Colonic mucosa (tissue), 4 donors: ENCODE measurements around the gene SHMT2. TPM values are rescaled to one million over a fixed set of nuclear protein-coding genes. Genes with fewer than 3 reads are reported as not detected.
A peak's percentile ranks its signal among the peaks of the same experiment; 100 is the strongest.

Experiments
- DNase-seq: peaks from one replicate; pipeline ENCODE4 v3.0.0-alpha.2; 2020
- H3K27ac ChIP-seq: fragments of 200-600 bp; one replicate; pipeline ENCODE4 v1.8.0; 2021
- H3K27me3 ChIP-seq: fragments of 200-600 bp; one replicate; pipeline ENCODE4 v1.8.0; 2021
- H3K36me3 ChIP-seq: fragments of 200-600 bp; one replicate; pipeline ENCODE4 v1.8.0; 2021
- H3K4me1 ChIP-seq: fragments of 200-600 bp; one replicate; pipeline ENCODE4 v1.8.0; 2021; ENCODE audit warnings: mild to moderate bottlenecking
- H3K4me3 ChIP-seq: fragments of 200-600 bp; one replicate; pipeline ENCODE4 v1.8.0; 2021
- H3K9ac ChIP-seq, 2 donors: one replicate each; pipeline ENCODE4 v1.7.0; 2013; ENCODE audit warnings: control low read depth in 2 of 2, low read depth in 2 of 2, low read length in 2 of 2
- H3K9me3 ChIP-seq: fragments of 200-600 bp; one replicate; pipeline ENCODE4 v1.8.0; 2021
- intact Hi-C: fragments of 100-400 bp; cut with DNase I; formaldehyde crosslinking; loops from one replicate; pipeline ENCODE4 v1.14.1; 2022
- total RNA-seq, 2 donors: library from RNA; stranded (reverse); fragmentation: NEBNext Ultra II Directional in 1 of 2; extraction: Animal tissue kit (Norgen Biotek cat#: 25700) in 1 of 2; gene quantifications; one replicate each; pipeline ENCODE4 v1.2.1, GENCODE V29; 2021
- TF ChIP-seq, protein P1 (sequence below): fragments of 200-600 bp; IDR thresholded peaks from one replicate; pipeline ENCODE4 v1.8.0; 2022; ENCODE audit warnings: antibody characterized with exemption, mild to moderate bottlenecking
- donor health status: healthy.
- donor health status: DM: no; HTN: no; CAD: no.
- donor health status: DM: no; HTN: no; CAD: no.

Gene SHMT2
- total RNA-seq: 100 to 1,000 TPM in 1 of 2 donors, 10 to 100 TPM in 1; 69.4 to 160 TPM

DNA sequence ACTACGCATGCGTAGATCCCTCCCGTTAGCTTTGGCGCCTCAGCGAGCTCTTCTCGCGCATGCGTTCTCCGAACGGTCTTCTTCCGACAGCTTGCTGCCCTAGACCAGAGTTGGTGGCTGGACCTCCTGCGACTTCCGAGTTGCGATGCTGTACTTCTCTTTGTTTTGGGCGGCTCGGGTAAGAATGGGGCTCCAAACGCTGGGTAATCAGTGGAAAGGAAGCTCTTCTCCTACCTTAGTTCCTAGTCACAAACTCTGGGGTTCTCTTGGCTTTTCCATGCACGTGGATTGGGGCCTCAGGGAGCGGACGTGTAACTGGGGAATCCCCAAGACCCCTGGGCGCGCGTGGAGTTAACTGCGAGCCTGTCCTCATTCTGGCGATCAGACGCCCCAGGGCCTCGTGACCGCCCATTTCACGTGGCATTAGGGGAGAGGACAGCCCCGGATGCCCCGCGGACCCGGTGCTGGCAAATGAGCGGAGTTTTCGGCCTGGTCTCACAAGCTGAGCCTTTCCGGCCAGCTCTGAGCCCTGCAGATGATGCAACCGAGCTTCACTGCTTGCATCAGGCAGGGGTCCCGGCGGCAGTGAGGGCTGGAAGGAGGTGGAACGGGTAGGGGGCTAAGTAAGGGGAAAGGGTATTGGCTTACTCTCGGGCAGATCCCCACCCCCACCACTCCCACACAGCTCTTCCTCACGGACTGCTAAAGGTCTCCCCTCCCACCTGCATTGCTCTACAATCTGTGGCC, at the start of gene SHMT2:
SHMT2 (plus strand) TSS at position 78 of the 747 bp plus-strand sequence; CDS start at position 146, 68 bp downstream.
- peaks cover 23% of the 10 kb centered on the region for H3K27me3 ChIP-seq
- peaks cover 8% of the 10 kb centered on the region for H3K4me1 ChIP-seq
- peaks cover 9% of the 10 kb centered on the region for H3K36me3 ChIP-seq
- TF ChIP-seq, protein P1, sequence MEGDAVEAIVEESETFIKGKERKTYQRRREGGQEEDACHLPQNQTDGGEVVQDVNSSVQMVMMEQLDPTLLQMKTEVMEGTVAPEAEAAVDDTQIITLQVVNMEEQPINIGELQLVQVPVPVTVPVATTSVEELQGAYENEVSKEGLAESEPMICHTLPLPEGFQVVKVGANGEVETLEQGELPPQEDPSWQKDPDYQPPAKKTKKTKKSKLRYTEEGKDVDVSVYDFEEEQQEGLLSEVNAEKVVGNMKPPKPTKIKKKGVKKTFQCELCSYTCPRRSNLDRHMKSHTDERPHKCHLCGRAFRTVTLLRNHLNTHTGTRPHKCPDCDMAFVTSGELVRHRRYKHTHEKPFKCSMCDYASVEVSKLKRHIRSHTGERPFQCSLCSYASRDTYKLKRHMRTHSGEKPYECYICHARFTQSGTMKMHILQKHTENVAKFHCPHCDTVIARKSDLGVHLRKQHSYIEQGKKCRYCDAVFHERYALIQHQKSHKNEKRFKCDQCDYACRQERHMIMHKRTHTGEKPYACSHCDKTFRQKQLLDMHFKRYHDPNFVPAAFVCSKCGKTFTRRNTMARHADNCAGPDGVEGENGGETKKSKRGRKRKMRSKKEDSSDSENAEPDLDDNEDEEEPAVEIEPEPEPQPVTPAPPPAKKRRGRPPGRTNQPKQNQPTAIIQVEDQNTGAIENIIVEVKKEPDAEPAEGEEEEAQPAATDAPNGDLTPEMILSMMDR: no peak
- H3K9ac ChIP-seq: peak within 1 kb of the TSS; percentile 64 to 90
- peak; percentile 96 for DNase-seq
- no peaks in the 10 kb centered on the region for H3K9me3 ChIP-seq
- intact Hi-C loops: no loop called here
- peak within 1 kb of the TSS; percentile 55 for H3K27ac ChIP-seq
- peak within 1 kb of the TSS; percentile 71 for H3K4me3 ChIP-seq

DNA sequence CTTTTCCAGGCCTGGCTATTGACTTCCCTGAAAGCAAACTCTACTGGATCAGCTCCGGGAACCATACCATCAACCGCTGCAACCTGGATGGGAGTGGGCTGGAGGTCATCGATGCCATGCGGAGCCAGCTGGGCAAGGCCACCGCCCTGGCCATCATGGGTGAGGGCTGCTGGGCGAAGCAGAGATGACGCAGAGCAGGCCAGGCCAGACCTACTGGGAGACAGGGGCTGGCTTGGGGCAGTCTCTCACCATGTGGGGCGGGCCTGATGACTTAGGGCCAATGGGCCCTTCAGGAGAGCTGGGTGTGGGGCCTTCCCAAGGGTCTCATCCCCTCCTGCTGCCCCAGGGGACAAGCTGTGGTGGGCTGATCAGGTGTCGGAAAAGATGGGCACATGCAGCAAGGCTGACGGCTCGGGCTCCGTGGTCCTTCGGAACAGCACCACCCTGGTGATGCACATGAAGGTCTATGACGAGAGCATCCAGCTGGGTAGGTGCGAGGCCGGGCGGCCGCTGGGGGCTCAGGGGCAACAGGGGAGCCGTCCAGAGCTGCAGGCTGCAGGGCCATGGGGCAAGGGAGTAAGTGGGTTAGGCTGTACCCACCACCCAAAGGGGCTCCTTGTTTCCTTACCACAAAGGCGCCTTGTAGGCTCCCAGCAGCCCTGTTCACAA, 49.1 kb upstream of the SHMT2 start:
- Histone ChIP-seq H3K4me3 (no peak overlapping the region), H3K9me3 (no peaks in the 10 kb centered on the region), H3K27ac (no peak overlapping the region), H3K4me1 (no peaks in the 10 kb centered on the region), H3K27me3 (no peaks in the 10 kb centered on the region), H3K9ac (no peak overlapping the region), H3K36me3 (no peaks in the 10 kb centered on the region)
- intact Hi-C loops: loop anchor here (10.0 kb wide), 1 partner anchor 166 kb away; the partner anchor contains the start of gene TAC3
- DNase-seq: no peak
- TF ChIP-seq, protein P1: no peak

DNA sequence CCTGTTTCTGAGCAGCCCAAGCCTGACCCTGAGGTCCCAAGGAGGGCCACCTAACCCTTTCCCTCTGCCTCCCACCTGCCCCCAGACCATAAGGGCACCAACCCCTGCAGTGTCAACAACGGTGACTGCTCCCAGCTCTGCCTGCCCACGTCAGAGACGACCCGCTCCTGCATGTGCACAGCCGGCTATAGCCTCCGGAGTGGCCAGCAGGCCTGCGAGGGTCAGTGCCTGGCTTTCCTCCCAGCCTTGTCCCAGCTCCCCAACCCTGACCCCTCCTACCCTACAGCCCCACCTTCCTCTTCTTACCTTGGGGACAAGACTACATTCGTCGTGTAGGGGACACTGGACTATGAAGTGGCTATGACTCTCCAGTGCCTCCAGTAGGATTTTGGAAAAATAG, 48.4 kb upstream of the SHMT2 start:
- no peaks in the 10 kb centered on the region for H3K9me3 ChIP-seq
- H3K36me3 ChIP-seq: peaks cover 5% of the 10 kb centered on the region
- no peak for DNase-seq
- no peaks in the 10 kb centered on the region for H3K27me3 ChIP-seq
- no peaks in the 10 kb centered on the region for H3K4me1 ChIP-seq
- H3K4me3 ChIP-seq: no peak overlapping the region
- no peak overlapping the region for H3K9ac ChIP-seq
- TF ChIP-seq, protein P1: no peak
- intact Hi-C loops: loop anchor here (10.0 kb wide), 1 partner anchor 166 kb away; the partner anchor contains the start of gene TAC3
- no peak overlapping the region for H3K27ac ChIP-seq

DNA sequence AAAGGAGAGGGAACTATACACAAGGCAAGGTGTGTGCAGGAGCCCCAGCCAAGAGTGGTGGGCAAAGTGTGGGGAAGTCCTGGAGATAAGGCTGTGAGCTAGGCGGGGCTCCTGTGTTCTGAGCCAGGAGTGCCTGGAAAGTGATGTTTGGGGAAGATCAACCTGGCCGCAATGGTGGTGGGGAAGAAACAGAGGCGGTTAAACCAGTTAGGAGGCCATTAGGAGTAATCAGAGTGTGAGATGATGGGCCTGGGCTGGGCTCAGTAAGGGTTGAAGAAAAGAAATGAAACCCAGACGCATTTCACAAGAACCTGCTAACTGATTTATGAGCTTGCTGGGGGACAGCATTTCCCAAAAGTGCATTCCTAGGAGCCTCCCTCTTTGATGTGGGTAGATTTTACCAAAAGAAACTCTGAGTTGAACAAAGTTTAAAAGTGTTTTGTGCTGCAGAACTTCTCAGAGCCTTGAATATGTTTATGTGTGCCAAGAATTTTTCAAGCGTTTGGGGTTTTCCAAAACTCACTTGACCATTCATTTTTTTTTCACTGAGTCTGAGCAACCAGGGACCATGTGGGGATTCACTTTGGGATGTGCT, 47.9 kb upstream of the SHMT2 start:
- Histone ChIP-seq H3K27ac (no peak overlapping the region), H3K4me1 (no peaks in the 10 kb centered on the region), H3K9ac (no peak overlapping the region), H3K9me3 (no peaks in the 10 kb centered on the region), H3K4me3 (no peak overlapping the region), H3K27me3 (no peaks in the 10 kb centered on the region), H3K36me3 (peaks cover 7% of the 10 kb centered on the region)
- TF ChIP-seq, protein P1: no peak
- intact Hi-C loops: loop anchor here (2.0 to 10.0 kb wide), 2 partner anchors 57 to 167 kb away; partner anchors contain the start of gene TAC3
- DNase-seq: no peak

DNA sequence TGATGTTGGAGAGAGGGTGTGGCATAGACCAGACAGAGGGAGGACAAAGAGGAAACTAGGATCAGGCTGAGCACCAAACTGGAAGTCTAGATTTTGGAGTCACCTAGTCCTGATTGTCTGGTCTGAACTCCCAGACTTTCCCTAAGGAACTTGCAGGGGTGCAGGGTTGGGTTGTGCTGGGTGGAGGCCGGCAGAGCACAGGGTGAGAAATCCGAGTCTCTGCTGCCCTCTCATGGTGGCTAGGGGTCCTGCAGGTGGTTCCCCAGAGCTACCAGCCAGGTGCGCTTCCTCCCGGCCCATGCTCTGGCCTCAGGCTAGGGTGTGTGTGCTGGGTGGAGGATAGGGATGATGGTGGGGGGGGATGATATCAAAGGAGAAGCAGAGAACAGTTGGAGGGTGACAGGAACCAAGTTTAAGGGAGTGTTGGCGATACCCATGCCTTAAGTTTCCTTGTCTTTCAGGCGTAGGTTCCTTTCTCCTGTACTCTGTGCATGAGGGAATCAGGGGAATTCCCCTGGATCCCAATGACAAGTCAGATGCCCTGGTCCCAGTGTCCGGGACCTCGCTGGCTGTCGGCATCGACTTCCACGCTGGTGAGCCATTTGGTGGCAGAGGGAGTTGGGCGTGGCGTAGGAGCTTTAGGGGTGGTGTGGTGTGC, 46.5 kb upstream of the SHMT2 start:
- peaks cover 7% of the 10 kb centered on the region for H3K36me3 ChIP-seq
- no peaks in the 10 kb centered on the region for H3K9me3 ChIP-seq
- no peak overlapping the region for H3K4me3 ChIP-seq
- TF ChIP-seq, protein P1: peak; percentile 76
- no peak overlapping the region for H3K9ac ChIP-seq
- DNase-seq: peak; percentile 84
- intact Hi-C loops: loop anchor here (2.0 to 10.0 kb wide), 2 partner anchors 58 to 168 kb away; partner anchors contain the start of gene TAC3
- no peaks in the 10 kb centered on the region for H3K4me1 ChIP-seq
- H3K27ac ChIP-seq: no peak overlapping the region
- H3K27me3 ChIP-seq: no peaks in the 10 kb centered on the region
